Panc1 (cell line): ENCODE results near the gene AFDN. TPM values are rescaled to one million over a fixed set of nuclear protein-coding genes. Genes with fewer than 3 reads are reported as not detected.

Experiments used
- ATAC-seq: fragments of 200-7000 bp; cut with Tn5 transposase; 2 replicates; pipeline ENCODE4 v1.9.1; 2020; ENCODE audit warnings: mild to moderate bottlenecking, moderate library complexity
- BruUV-seq: library from RNA; stranded (reverse); fragments of 400-500 nt; replicated peaks from 2 replicates; lab custom pipeline; 2021; lab: Mats Ljungman, UMichigan
- CTCF ChIA-PET: fragments of 300-600 bp; sonication (Branson Sonifier 250); formaldehyde crosslinking; loops from one replicate; lab custom pipeline; 2022; ENCODE audit warnings: antibody characterized with exemption; lab: Charles Lee
- POLR2A ChIA-PET: fragments of 300-600 bp; sonication (Branson Sonifier 250); formaldehyde crosslinking; loops from one replicate; lab custom pipeline; 2022; ENCODE audit warnings: antibody characterized with exemption; lab: Charles Lee
- DNase-seq: peaks from one replicate; pipeline ENCODE4 v3.0.0-alpha.2; 2010; ENCODE audit warnings: low read depth, low spot score
- H3K27ac ChIP-seq: 2 replicates; pipeline ENCODE4 v1.5.1; 2011; ENCODE audit warnings: mild to moderate bottlenecking, low read length, inconsistent platforms
- H3K27me3 ChIP-seq: fragments of 200-500 bp; sonication (Bioruptor generic); 2 replicates; pipeline ENCODE4 v1.6.0; 2014; ENCODE audit warnings: low read length, inconsistent platforms; ENCODE audit not compliant: control insufficient read depth, insufficient read depth
- H3K36me3 ChIP-seq: fragments of 200-500 bp; sonication (Bioruptor generic); 2 replicates; pipeline ENCODE4 v1.5.1; 2014; ENCODE audit warnings: inconsistent platforms, mild to moderate bottlenecking, low read length, moderate library complexity; ENCODE audit not compliant: control insufficient read depth, insufficient read depth
- H3K4me1 ChIP-seq: 2 replicates; pipeline ENCODE4 v1.5.1; 2011; ENCODE audit warnings: inconsistent platforms, mild to moderate bottlenecking, low read length, moderate library complexity; ENCODE audit not compliant: control insufficient read depth, insufficient read depth
- H3K4me3 ChIP-seq, 2 experiments: 2 replicates each; pipeline ENCODE4 v1.5.1; 2011 to 2012; ENCODE audit warnings: low read depth in 2 of 2, low read length in 2 of 2, mild to moderate bottlenecking in 2 of 2, inconsistent platforms in 1 of 2, moderate library complexity in 1 of 2
- H3K9me3 ChIP-seq: fragments of 200-500 bp; sonication (Bioruptor generic); 2 replicates; pipeline ENCODE4 v1.5.1; 2014; ENCODE audit warnings: low read depth, mild to moderate bottlenecking, inconsistent platforms, low read length, moderate library complexity; ENCODE audit not compliant: control insufficient read depth, insufficient read depth
- POLR2AphosphoS5 ChIP-seq: IDR thresholded peaks from 2 replicates; pipeline ENCODE4 v1.6.1; 2012; ENCODE audit warnings: mild to moderate bottlenecking, low read depth, low read length, moderate library complexity
- SIN3A ChIP-seq: IDR thresholded peaks from 2 replicates; pipeline ENCODE4 v1.6.1; 2012; ENCODE audit warnings: low read depth, mild to moderate bottlenecking, low read length, moderate library complexity, borderline replicate concordance; ENCODE audit not compliant: insufficient read depth
- TCF7L2 ChIP-seq: IDR thresholded peaks from 2 replicates; pipeline ENCODE4 v1.6.1; 2011; ENCODE audit warnings: mild to moderate bottlenecking, low read depth, low read length, inconsistent platforms
- in situ Hi-C: cut with HindIII; loops from 2 replicates; pipeline ENCODE4 v1.10.0; 2016; ENCODE audit warnings: low sequenced_read_pairs, low pct_unique_long_range_greater_than_20kb
- intact Hi-C: fragments of 100-400 bp; cut with micrococcal nuclease; formaldehyde crosslinking; loops from one replicate; pipeline ENCODE4 v1.10.0; 2022; ENCODE audit not compliant: unreplicated experiment
- total RNA-seq: library from RNA; stranded (reverse); gene quantifications from one replicate; pipeline ENCODE4 v1.2.1, GENCODE V29; 2021; ENCODE audit not compliant: unreplicated experiment
- TF ChIP-seq, protein P1 (sequence below), 2 experiments: IDR thresholded peaks; 2 replicates each; pipeline ENCODE4 v1.6.1; 2011 to 2012; ENCODE audit warnings: low read depth in 2 of 2, control low read depth in 1 of 2, low read length in 1 of 2, mild to moderate bottlenecking in 1 of 2, moderate library complexity in 1 of 2; ENCODE audit not compliant: insufficient read depth in 1 of 2
- TF ChIP-seq, protein P2 (sequence below): fragments of 450-650 bp; IDR thresholded peaks from 2 replicates; pipeline ENCODE4 v1.5.1; 2017; ENCODE audit warnings: mild to moderate bottlenecking

AFDN gene
- total RNA-seq, 1 experiment from 2014 or later = 143 TPM

DNA sequence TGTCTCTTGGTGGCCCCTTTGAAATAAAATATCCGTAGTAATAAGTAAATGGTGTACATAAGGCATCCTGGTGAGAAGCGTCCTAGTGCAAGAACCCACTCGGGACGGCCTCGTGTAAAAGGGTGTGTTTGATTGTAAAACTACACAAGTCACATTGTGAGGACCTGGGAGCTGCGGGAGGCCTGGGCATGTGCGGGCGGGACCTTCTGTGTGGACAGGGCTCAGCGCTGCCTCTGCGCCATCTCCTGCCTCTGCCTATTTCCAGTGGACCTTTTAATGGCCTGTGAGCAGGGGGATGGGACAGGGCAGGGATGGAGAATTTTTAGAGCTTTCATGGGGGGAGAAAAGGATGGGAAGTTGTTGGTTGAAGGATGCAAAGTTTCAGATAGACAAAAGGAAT is 145.5 kb downstream of the AFDN start:
- Histone ChIP-seq H3K27me3 (no peaks in the 10 kb centered on the region), H3K27ac (no peak overlapping the region), H3K9me3 (no peaks in the 10 kb centered on the region), H3K4me1 (no peaks in the 10 kb centered on the region), H3K4me3 (no peak overlapping the region), H3K36me3 (peaks cover 16% of the 10 kb centered on the region)
- ATAC-seq (no peak), DNase-seq (no peak)
- intact Hi-C loops = no loop called here
- no TSS peak for BruUV-seq
- ChIA-PET CTCF (no interaction called here), POLR2A (no interaction called here)
- TF ChIP-seq TCF7L2 = no peak
- no peak for TF ChIP-seq SIN3A
- no peak for TF ChIP-seq POLR2AphosphoS5
- TF ChIP-seq, protein P1, sequence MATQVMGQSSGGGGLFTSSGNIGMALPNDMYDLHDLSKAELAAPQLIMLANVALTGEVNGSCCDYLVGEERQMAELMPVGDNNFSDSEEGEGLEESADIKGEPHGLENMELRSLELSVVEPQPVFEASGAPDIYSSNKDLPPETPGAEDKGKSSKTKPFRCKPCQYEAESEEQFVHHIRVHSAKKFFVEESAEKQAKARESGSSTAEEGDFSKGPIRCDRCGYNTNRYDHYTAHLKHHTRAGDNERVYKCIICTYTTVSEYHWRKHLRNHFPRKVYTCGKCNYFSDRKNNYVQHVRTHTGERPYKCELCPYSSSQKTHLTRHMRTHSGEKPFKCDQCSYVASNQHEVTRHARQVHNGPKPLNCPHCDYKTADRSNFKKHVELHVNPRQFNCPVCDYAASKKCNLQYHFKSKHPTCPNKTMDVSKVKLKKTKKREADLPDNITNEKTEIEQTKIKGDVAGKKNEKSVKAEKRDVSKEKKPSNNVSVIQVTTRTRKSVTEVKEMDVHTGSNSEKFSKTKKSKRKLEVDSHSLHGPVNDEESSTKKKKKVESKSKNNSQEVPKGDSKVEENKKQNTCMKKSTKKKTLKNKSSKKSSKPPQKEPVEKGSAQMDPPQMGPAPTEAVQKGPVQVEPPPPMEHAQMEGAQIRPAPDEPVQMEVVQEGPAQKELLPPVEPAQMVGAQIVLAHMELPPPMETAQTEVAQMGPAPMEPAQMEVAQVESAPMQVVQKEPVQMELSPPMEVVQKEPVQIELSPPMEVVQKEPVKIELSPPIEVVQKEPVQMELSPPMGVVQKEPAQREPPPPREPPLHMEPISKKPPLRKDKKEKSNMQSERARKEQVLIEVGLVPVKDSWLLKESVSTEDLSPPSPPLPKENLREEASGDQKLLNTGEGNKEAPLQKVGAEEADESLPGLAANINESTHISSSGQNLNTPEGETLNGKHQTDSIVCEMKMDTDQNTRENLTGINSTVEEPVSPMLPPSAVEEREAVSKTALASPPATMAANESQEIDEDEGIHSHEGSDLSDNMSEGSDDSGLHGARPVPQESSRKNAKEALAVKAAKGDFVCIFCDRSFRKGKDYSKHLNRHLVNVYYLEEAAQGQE (IDR thresholded peaks at IDR 0.05; ENCODE audit: insufficient read depth in 1 of 2, low read depth in 2 of 2, low read length in 1 of 2) = no peak
- TF ChIP-seq, protein P2, sequence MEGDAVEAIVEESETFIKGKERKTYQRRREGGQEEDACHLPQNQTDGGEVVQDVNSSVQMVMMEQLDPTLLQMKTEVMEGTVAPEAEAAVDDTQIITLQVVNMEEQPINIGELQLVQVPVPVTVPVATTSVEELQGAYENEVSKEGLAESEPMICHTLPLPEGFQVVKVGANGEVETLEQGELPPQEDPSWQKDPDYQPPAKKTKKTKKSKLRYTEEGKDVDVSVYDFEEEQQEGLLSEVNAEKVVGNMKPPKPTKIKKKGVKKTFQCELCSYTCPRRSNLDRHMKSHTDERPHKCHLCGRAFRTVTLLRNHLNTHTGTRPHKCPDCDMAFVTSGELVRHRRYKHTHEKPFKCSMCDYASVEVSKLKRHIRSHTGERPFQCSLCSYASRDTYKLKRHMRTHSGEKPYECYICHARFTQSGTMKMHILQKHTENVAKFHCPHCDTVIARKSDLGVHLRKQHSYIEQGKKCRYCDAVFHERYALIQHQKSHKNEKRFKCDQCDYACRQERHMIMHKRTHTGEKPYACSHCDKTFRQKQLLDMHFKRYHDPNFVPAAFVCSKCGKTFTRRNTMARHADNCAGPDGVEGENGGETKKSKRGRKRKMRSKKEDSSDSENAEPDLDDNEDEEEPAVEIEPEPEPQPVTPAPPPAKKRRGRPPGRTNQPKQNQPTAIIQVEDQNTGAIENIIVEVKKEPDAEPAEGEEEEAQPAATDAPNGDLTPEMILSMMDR = no peak
- in situ Hi-C loops = no loop called here

DNA sequence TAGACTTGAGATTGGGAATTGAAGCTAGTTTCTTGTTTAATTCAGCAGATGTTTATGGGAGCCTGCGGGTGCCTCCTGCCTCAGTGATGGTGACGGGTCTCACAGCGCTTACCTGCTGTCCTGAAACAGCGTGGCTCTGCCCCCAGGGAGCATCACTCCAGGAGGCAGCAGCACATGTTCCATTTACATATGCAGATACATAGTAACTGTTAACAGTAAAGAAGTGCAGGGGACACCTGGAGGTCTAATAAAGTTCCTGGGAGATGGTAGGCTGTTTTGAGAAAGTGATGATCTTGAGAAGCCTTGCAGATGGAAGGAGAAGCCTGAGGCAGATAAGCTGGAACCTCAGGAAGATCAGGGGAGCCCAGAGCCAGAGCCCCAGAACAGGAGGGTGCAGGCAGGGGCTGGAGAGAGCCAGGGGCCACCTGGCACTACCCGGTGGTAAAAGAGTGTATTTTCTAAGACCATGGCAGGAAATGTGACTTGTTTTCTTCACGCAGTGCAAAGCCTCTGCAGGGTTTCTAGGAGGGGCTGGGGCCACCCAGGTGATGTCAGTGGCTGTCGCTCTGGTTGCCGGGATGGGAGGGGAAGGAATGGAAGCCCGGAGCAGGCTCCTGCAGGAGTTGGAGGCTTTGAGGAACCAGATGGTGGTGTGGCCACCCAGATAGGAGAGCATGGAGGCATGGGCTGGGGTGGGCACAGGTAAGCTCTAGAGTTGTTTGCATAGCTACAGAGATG is 146.6 kb downstream of the AFDN start:
- intact Hi-C loops (no loop called here), in situ Hi-C loops (no loop called here)
- Histone ChIP-seq H3K4me3 (no peak overlapping the region), H3K9me3 (no peaks in the 10 kb centered on the region), H3K27ac (no peak overlapping the region), H3K36me3 (peaks cover 16% of the 10 kb centered on the region), H3K4me1 (no peaks in the 10 kb centered on the region), H3K27me3 (no peaks in the 10 kb centered on the region)
- no TSS peak for BruUV-seq
- DNase-seq (no peak), ATAC-seq (no peak)
- ChIA-PET POLR2A (no interaction called here), CTCF (interaction anchor here (0.6 kb wide), 1 partner anchor 60 kb away, joined by 3 read pairs; no protein-coding TSS in a partner anchor)
- no peak for TF ChIP-seq TCF7L2
- no peak for TF ChIP-seq SIN3A
- no peak for TF ChIP-seq POLR2AphosphoS5
- TF ChIP-seq, protein P2 = no peak
- TF ChIP-seq, protein P1 (IDR thresholded peaks at IDR 0.05; ENCODE audit: insufficient read depth in 1 of 2, low read depth in 2 of 2, low read length in 1 of 2) = no peak
